Muscle of leg (tissue), 11 donors: ENCODE data around the gene TANK. TPM values are rescaled to one million over a fixed set of nuclear protein-coding genes. Genes with fewer than 3 reads are reported as not detected.
"Not testable (repeated sequence)": the region's sequence is repeated elsewhere in the genome, so short reads cannot be mapped to it uniquely, and the experiment has no call there.

Experiments used
- DNase-seq: peaks from one replicate; pipeline ENCODE4 v3.0.0; 2013
- H3K27ac ChIP-seq: one replicate; pipeline ENCODE4 v1.5.1; 2013; ENCODE audit warnings: mild to moderate bottlenecking, low read length, control low read depth
- H3K27me3 ChIP-seq: one replicate; pipeline ENCODE4 v1.6.1; 2013; ENCODE audit warnings: low read length; ENCODE audit not compliant: control insufficient read depth, insufficient read depth
- H3K36me3 ChIP-seq: one replicate; pipeline ENCODE4 v1.6.1; 2013; ENCODE audit warnings: low read length; ENCODE audit not compliant: control insufficient read depth, insufficient read depth
- H3K4me1 ChIP-seq: one replicate; pipeline ENCODE4 v1.6.1; 2013; ENCODE audit warnings: low read length; ENCODE audit not compliant: control insufficient read depth, insufficient read depth
- H3K4me3 ChIP-seq: one replicate; pipeline ENCODE4 v1.5.1; 2013; ENCODE audit warnings: low read length, control low read depth
- H3K9me3 ChIP-seq: replicated peaks from 2 replicates; pipeline ENCODE4 v1.6.1; 2013; ENCODE audit warnings: low read depth, low read length; ENCODE audit not compliant: control insufficient read depth
- WGBS: methylation state at CpG from one replicate; pipeline ENCODE4 v1.1.5; 2013; ENCODE audit warnings: missing lambda C conversion rate; ENCODE audit not compliant: insufficient coverage; 5-methylcytosine and 5-hydroxymethylcytosine counted together
- polyA plus RNA-seq, 8 donors: library from polyadenylated mRNA; unstranded; fragments of 120-200 nt; gene quantifications; one replicate each; pipeline versions ENCODE4 v1.2.1 to v1.2.3, GENCODE V29; 2013; ENCODE audit warnings: inconsistent platforms in 1 of 8, low replicate concordance in 1 of 8; ENCODE audit not compliant: insufficient read length in 8 of 8, insufficient read depth in 1 of 8
- total RNA-seq: library from RNA; stranded (reverse); fragments of 120-200 nt; gene quantifications from one replicate; pipeline ENCODE4 v1.2.4, GENCODE V29; 2013

TANK gene
- total and polyA plus RNA-seq, 9 donors = 22.9 to 33.5 (median 27.0) TPM

DNA sequence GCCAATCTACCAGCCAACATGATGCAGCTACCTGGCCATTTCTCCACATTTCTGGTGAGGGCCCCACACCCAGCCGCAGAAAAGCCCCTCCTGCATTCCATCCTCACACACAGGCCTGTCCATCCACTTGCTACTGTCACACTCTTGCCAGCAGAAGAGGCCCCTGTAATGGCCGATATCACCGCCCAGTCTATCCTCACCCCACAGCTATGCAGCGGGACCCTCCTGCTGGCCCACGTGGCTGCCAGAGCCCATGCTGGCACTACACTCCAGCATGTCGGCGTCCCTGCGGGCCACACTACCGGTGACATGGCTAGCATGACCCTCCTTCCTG lies 122.0 kb downstream of the TANK start:
- WGBS = 94% methylated on average over 7 of the region's 9 CpGs
- H3K27me3 ChIP-seq, H3K36me3 ChIP-seq, H3K4me3 ChIP-seq, DNase-seq, H3K27ac ChIP-seq, H3K9me3 ChIP-seq, H3K4me1 ChIP-seq: not testable (repeated sequence)

DNA sequence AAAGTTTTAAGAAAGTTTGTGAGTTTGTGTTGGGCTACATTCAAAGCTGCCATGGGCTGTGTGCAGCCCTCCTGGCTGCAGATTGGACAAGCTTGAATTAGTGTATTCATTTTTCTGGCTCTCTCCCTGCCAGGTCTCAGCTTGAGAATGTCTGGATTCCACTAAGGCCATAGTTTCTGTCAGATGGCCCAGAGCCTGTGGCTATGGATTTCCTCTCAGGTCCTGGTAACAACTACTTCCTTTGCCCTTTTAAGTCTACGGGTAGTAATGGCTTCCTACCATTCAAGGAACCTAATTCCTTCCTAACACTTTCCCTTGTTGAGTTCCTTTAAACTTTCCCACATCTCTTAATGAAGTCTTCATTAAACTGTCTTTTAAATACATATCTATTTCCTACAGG lies 123.7 kb downstream of the TANK start:
- no peak overlapping the region for H3K27ac ChIP-seq
- DNase-seq = no peak
- H3K36me3 ChIP-seq = no peaks in the 10 kb centered on the region
- H3K4me3 ChIP-seq = no peak overlapping the region
- no peaks in the 10 kb centered on the region for H3K27me3 ChIP-seq
- no peaks in the 10 kb centered on the region for H3K4me1 ChIP-seq
- 60% methylated on average over 1 of the region's 1 CpG for WGBS
- no peaks in the 10 kb centered on the region for H3K9me3 ChIP-seq

Other genes starting within 250 kb of the TANK start
- 49.8 TPM for gene PSMD14, start 148.0 kb downstream of the TANK start, total RNA-seq
- 10 to 100 TPM; 35.5 to 46.4 (median 43.3) TPM for gene PSMD14, start 148.0 kb downstream of the TANK start, polyA plus RNA-seq